Measurements from ENCODE around the gene IRGC.
A peak's percentile ranks its signal among the peaks of the same experiment; 100 is the strongest.

IRGC gene

DNA sequence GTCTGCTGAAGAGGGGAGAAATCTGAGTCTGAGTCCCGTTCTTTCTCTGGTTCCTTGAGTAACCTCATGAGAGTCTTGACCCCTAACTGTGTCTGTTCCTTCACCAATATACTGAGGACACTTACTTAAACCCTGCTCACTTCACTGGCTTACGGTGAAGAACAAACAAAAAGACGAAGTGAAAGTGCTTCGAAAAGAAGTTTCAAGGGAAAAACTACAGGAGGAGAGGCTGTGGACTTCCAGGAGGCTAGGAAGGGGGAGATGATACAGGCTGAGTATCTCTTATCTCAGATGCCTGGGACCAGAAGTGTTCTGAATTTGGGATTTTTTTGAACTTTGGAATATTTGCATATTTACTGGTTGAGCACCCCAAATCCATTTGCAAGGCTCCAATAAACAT lies 32.8 kb downstream of the IRGC start:
- POLR2A ChIA-PET (ENCODE audit: low non-redundant PET), result no interaction called here
- H3K27ac ChIP-seq, result peak overlapping the region; percentile 37; the same call in 1 of the 2 replicates
- DNase-seq (ENCODE audit: low spot score), result no peak
- CTCF ChIA-PET, result no interaction called here
- TF ChIP-seq, protein P1, sequence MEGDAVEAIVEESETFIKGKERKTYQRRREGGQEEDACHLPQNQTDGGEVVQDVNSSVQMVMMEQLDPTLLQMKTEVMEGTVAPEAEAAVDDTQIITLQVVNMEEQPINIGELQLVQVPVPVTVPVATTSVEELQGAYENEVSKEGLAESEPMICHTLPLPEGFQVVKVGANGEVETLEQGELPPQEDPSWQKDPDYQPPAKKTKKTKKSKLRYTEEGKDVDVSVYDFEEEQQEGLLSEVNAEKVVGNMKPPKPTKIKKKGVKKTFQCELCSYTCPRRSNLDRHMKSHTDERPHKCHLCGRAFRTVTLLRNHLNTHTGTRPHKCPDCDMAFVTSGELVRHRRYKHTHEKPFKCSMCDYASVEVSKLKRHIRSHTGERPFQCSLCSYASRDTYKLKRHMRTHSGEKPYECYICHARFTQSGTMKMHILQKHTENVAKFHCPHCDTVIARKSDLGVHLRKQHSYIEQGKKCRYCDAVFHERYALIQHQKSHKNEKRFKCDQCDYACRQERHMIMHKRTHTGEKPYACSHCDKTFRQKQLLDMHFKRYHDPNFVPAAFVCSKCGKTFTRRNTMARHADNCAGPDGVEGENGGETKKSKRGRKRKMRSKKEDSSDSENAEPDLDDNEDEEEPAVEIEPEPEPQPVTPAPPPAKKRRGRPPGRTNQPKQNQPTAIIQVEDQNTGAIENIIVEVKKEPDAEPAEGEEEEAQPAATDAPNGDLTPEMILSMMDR (conservative IDR thresholded peaks at IDR 0.05; ENCODE audit: low read depth), result no peak

DNA sequence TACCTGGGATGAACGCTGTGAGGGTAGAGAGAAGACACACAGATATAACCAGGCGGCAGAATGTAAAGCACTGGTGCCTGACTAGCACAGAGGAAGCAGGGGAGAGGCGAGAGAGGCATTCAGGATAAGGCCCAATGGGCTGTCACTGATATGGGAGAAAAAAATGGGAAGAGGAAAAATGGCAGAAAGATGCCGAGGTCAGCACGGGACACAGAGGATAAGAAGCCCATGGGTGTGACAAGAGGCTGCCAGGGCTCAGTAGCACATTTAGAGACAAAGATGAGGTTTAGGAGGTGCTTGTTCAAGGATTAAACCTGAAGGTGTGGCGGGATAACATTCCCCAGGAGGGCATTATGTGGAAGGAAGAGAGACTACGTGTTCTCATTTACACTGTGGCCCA lies 33.3 kb downstream of the IRGC start:
- H3K27ac ChIP-seq, result peak overlapping the region; percentile 44; the same call in 1 of the 2 replicates
- ChIA-PET CTCF (no interaction called here), POLR2A (ENCODE audit: low non-redundant PET) (no interaction called here)
- TF ChIP-seq, protein P1 (conservative IDR thresholded peaks at IDR 0.05; ENCODE audit: low read depth), result no peak
- DNase-seq (ENCODE audit: low spot score), result no peak

DNA sequence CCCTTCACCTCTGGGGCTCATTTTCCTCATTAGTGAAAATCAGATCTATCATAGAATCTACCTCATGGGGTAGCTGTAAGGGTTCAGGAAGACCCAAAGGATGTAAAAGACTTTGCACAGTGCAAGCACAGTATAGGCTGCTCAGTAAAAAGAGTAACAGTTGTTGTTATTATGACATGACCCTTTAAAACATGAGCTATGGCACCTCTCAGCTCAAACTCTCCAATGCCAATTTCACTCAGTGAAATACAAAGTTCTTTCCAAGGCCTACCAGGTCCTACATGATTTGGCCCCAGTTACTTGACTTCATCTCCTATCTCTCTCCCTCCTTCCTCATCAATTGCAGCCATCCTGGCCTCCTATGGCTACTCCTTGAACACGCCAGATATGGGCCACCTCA lies 34.0 kb downstream of the IRGC start:
- peak overlapping the region; percentile 44; the same call in 1 of the 2 replicates for H3K27ac ChIP-seq
- POLR2A ChIA-PET (ENCODE audit: low non-redundant PET), result interaction anchor here (0.6 kb wide), 1 partner anchor 12 kb away, joined by 3 read pairs; no protein-coding TSS in a partner anchor
- TF ChIP-seq, protein P1 (conservative IDR thresholded peaks at IDR 0.05; ENCODE audit: low read depth), result no peak
- CTCF ChIA-PET, result interaction anchor here (0.6 kb wide), 1 partner anchor 61 kb away, joined by 3 read pairs; no protein-coding TSS in a partner anchor
- DNase-seq (ENCODE audit: low spot score), result no peak

DNA sequence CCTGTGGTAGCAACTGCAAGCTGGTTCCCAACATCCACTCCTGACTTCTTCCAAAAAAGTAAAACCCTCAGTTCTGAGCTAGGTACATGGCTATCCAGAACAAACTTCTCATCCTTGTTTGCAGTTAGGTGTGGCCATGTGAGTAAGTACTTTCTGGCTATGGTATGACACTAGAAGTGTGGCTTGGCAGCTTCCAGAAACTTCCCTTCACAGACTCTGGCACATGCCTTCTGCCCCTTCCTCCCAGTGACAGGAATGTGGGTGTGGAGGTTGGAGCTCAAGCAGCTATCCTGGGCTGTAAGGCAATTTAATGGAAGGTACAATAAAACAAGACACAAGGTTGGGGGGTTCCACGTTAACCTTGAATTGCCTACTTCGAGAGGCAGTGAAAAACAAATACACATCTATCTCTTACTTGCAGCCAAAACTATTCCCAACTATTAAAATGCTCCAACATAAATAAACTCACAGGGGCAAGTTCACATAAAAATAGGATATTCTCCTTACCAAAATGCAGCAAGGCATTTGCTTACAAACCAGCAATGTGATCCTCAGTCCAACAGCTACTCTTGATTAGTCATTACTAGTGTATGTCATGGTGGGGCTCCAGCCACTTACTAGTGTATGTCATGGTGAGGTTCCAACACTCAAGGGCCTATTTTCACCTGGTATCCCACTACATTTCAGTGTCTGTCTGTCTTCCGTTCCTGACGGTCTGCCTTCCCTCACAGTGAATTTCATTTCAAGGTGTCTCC lies 35.8 kb downstream of the IRGC start:
- TF ChIP-seq, protein P1 (conservative IDR thresholded peaks at IDR 0.05; ENCODE audit: low read depth), result no peak
- ChIA-PET POLR2A (ENCODE audit: low non-redundant PET) (no interaction called here), CTCF (no interaction called here)
- peak overlapping the region; percentile 70 for H3K27ac ChIP-seq
- no peak for DNase-seq (ENCODE audit: low spot score)

DNA sequence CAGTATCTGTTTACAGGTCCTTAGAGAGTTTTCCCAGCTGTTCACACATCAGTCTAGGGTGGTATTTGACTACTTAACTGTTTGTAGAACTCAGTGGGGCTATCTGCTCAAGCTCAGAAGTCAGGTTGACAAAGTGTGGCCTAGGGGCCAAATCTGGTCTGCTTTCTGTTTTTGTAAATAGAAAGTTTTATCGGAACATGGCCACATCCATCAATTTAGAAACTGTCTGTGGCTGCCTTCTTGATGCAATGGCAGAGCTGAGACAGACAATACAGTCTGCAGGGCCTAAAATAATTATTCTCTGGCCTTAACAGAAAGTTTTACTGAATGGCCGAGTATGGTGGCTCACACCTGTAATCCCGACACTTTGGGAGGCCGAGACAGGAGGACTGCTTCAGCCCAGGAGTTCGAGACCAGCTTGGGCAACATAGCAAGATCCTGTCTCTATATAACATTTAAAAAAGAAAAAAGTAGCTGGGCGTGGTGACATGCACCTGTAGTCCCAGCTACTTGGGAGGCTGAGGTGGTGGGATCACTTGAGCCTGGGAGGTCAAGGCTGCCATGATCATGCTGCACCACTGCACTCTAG lies 36.5 kb downstream of the IRGC start:
- TF ChIP-seq, protein P1 (conservative IDR thresholded peaks at IDR 0.05; ENCODE audit: low read depth), result no peak
- no peak for DNase-seq (ENCODE audit: low spot score)
- POLR2A ChIA-PET (ENCODE audit: low non-redundant PET), result interaction anchor here (0.6 kb wide), 1 partner anchor 77 kb away, joined by 7 read pairs; no protein-coding TSS in a partner anchor
- CTCF ChIA-PET, result interaction anchor here (1.2 kb wide), 1 partner anchor 33 kb away, joined by 4 read pairs; no protein-coding TSS in a partner anchor
- H3K27ac ChIP-seq, result peak overlapping the region; percentile 100

DNA sequence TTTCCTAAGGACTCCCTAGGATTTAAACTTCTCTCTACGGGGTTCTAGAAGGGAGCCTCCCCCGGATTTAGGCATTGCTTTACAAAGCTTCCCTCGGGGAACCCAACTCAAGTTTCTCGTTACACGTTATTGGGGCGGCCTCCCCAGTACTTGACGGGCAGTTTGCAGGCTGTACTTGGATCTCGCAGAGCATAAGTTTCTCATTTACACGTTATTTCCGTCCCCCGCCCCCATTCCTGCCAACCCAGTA lies 38.3 kb downstream of the IRGC start:
- DNase-seq (ENCODE audit: low spot score), result no peak
- peak overlapping the region; percentile 100 for H3K27ac ChIP-seq
- ChIA-PET POLR2A (ENCODE audit: low non-redundant PET) (interaction anchor here (1.3 kb wide), 1 partner anchor 11 kb away, joined by 6 read pairs; no protein-coding TSS in a partner anchor), CTCF (interaction anchor here (0.6 to 2.0 kb wide), 5 partner anchors 9 to 158 kb away, joined by 3 to 8 read pairs (median 4); partner anchors contain the start of gene IRGQ)
- TF ChIP-seq, protein P1 (conservative IDR thresholded peaks at IDR 0.05; ENCODE audit: low read depth), result no peak
